GM12873 (cell line): ENCODE data around the gene SHROOM3.

Source experiments
- TF ChIP-seq, protein P1 (sequence below): IDR thresholded peaks from 2 replicates; pipeline ENCODE4 v1.5.1; 2012; ENCODE audit warnings: low read depth, mild to moderate bottlenecking, moderate library complexity, low read length, control low read depth; ENCODE audit not compliant: insufficient read depth; ENCODE audit errors: missing control alignments

The SHROOM3 gene

DNA sequence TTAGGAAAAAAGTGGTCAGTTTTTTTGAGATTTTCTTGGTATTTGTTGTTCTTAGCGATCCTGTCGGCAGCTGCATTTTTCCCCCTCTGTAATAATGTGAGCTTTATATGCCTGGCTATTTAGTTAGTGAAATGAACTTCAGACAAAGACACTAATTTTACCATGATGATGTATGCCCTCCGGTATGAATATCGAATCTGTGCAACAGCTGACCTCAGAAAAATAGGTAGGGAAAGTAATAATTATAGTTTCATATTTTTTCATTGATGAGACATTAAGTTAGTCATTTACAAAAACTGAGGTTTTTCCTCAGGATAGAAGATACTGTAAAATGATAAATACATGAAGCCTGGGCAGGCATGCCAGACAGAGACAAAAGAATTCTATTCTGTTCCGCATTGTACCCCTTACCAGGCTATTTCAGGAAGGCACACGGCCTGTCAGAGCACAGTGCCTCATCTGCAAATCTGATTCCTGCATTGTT lies 155.8 kb downstream of the SHROOM3 start:
- TF ChIP-seq, protein P1, sequence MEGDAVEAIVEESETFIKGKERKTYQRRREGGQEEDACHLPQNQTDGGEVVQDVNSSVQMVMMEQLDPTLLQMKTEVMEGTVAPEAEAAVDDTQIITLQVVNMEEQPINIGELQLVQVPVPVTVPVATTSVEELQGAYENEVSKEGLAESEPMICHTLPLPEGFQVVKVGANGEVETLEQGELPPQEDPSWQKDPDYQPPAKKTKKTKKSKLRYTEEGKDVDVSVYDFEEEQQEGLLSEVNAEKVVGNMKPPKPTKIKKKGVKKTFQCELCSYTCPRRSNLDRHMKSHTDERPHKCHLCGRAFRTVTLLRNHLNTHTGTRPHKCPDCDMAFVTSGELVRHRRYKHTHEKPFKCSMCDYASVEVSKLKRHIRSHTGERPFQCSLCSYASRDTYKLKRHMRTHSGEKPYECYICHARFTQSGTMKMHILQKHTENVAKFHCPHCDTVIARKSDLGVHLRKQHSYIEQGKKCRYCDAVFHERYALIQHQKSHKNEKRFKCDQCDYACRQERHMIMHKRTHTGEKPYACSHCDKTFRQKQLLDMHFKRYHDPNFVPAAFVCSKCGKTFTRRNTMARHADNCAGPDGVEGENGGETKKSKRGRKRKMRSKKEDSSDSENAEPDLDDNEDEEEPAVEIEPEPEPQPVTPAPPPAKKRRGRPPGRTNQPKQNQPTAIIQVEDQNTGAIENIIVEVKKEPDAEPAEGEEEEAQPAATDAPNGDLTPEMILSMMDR = no peak

DNA sequence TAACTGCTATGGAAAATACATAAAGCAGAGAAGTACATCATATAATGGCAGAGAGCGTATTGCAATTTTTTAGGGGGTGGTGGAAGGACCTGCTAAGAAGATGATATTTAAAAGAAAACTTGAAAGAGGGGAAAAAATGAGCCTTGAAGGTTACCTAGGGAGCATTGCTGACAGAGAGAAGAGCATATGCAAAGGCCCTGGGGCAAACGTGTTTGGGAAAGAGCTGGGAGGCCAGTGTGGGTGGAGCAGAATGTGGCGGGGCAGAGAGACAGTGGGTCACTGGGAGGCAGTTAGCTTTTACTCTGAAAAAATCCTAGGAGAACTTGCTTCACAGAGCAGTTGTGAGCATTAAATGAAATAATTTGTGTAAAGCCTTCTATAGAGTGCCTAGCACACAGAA lies 157.0 kb downstream of the SHROOM3 start:
- TF ChIP-seq, protein P1 = no peak

DNA sequence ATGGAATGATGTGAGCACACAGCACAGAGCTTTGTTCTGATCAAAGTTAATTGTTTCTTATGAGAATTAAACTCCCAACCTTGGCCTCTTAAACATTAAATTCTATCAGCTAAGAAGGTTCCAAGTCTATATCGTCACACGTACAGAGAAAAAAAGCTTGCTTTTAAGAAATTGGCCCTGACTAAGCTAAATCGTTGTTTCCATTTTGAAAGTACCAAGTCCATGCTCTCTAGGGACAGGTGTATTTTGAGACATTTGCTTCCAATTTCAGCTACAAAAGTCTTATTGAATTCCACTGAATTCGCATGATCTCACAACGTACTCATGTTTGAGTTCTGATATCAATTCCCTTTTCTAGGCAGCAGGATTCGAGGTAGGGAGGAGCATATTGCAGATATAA lies 157.4 kb downstream of the SHROOM3 start:
- TF ChIP-seq, protein P1 = no peak

DNA sequence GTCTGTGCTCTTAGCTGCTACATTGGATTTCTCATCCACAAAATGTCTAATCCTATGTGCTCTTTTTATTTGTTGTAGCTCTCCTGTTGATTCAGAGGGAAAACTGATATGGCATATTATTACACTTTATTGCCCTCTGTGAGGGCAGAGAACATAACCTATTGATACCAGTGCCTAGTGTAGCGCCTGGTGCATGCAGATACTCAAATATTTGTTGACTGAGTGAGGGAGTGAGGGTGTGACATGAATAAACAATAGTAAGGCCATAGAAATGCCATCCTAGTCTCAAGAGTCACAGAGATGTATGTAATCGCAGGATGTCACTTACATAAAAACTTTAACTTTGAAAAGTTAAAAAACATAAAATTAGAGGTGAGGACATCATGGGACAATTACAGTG lies 159.1 kb downstream of the SHROOM3 start:
- TF ChIP-seq, protein P1 = no peak

DNA sequence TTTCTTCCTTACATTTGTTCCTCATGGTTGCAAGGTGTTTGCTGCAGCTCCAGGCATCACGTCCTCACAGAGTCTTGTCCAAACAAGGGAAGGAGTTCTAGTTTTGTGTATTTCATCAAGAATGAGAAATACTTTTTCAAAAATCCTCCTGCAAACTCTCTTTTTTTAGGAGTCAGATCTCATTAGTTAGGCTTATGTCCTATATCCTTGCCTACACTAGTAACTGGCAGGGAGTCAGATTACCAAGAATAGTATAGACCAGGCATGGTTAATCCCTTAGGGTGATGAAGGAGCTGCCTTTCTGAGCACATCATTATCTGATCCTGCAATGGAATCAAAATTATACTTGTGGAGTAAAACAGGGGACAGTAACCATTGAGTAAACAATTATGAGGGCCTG lies 160.4 kb downstream of the SHROOM3 start:
- TF ChIP-seq, protein P1 = no peak

DNA sequence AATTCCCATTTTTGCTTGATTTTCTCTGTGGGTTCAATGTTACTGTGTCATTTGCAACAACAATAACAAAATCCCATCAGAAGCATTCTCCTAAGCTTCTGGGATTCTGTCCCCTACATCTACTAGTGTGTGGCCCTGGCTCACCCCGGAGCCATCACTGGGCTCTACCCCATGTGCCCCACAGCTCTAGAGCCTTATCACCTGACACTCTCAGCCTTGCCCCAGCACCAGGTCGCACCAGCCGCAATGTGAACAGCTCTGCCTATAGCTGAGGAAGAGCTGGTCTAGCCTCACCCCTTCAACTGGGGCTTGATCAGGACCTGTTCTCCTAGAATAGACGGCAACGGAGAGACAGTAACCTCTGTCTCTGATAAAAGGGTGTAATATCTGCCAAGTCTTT lies 161.7 kb downstream of the SHROOM3 start:
- TF ChIP-seq, protein P1 = no peak

DNA sequence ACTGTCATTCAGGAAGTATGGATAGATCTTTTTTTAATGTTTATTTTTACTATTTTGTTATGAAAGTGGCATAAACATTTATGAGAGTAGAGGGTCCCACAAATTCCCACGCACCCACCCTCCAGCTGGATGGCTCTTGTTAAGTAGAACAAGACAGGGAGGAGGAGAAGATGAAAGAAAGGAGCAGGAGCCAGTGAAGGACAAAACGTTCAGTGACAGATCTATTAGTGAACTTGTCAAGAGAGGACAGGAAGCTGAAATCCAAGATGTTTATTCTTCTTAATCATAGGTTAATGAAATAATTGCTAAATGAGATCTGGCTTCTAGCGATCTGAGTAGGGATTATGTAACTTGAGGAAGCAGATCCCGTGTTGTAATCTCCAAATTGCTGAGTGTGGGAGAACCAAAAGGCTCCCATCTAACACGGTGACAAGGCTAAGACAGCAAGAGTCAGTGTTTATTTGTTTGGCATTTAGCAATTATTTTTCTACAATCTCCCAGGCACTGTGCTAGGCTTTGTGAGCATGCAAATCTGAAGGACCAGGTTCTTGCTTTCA lies 162.5 kb downstream of the SHROOM3 start:
- TF ChIP-seq, protein P1 = no peak
